ENCODE data around the gene CPD.
"Not testable (repeated sequence)": the region's sequence is repeated elsewhere in the genome, so short reads cannot be mapped to it uniquely, and the experiment has no call there.

The CPD gene

DNA sequence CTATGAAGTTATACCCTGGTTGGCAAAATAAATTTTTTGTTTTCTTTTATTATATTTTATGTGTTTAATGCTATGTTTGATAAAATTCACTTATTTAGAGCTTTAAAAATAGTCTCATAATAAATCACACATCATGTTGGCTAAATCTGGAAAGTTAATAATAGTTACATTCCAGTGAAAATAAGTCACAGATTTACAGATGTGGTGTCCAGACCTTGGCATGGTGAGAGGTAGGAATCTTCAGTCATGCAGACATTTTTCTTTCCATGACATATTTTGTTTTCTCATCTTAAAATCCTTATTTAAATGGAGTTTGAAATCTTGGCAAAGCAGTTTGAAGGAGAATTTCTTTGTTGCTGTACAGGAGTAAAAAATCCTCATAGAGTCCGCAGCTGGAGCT lies 50.4 kb downstream of the CPD start:
- ATAC-seq = no peak

DNA sequence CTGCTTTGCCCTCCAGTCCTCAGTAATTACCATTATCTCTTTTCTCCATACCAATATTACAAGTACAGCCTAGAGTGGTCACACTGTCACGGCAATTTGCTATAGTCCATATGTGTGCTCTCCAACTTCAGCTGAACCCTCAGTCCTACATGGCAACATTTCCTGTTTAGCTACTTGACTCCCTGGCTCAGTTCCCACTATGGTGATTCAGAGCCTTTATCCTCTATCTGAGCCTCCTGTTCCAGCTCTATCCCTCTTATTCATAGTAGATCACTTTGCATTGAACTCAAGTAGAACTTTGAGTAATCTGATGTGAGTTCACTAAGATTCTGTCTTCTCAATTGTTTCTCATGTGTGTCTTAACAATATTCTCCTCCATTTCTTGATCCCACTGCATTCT lies 54.8 kb downstream of the CPD start:
- ATAC-seq = no peak

- no peak for ATAC-seq
Measured at GRCh38 chr17:30436729-30437128, 58.0 kb downstream of the CPD start.

DNA sequence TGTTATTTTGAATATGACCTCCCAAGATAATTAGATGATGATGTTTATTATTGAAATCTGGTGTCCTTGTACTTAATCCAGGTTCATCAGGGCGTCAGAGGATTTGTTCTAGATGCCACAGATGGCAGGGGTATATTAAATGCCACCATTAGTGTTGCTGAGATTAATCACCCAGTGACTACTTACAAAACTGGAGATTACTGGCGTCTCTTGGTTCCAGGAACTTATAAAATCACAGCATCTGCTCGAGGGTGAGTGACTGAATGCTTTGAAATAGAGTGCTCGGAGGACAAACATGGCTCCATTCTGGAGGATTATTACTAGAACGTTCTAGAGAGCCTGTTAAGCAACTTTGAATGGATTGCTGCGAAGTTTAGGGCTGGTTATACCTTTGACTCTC lies 65.0 kb downstream of the CPD start:
- no peak for ATAC-seq

GRCh38 chr17:30446640-30447039 lies 67.9 kb downstream of the CPD start:
- ATAC-seq = not testable (repeated sequence)

- no peak for ATAC-seq
Measured at GRCh38 chr17:30449480-30449879, 70.8 kb downstream of the CPD start.

DNA sequence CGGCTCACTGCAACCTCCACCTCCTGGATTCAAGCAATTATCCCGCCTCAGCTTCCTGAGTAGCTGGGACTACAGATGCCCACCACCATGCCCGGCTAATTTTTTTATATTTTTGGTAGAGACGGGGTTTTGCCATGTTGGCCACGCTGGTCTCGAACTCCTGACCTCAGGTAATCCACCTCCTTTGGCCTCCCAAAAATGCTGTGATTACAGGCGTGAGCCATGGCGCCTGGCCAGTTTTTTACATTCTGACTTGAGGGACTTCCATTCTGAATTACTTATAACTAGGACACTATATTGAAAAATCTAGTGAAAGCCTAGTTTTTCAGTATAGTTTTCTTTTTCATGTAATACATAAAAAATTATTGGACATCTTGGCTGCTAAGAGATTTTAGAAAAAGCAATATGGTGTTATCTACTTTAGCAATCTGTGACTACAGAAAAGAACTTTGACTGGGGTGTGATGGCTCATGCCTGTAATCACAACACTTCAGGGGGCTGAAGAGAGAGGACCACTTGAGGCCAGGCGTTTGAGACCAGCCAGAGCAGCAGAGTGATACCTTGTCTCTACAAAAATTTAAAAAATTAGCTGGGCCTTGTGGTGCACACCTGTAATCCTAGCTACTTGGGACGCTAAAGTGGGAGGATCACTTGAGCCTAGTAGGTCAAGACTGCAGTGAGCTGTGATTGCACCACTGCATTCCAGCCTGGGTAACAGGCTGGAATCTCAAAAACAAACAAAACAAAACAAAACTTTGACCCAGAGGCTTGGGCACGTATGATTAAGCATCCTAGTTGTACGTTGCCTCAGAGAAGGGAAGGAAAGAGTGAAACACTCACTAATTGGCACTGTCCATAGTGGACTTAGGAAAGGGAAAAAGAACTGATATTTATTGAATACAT lies 71.6 kb downstream of the CPD start:
- ATAC-seq = no peak

DNA sequence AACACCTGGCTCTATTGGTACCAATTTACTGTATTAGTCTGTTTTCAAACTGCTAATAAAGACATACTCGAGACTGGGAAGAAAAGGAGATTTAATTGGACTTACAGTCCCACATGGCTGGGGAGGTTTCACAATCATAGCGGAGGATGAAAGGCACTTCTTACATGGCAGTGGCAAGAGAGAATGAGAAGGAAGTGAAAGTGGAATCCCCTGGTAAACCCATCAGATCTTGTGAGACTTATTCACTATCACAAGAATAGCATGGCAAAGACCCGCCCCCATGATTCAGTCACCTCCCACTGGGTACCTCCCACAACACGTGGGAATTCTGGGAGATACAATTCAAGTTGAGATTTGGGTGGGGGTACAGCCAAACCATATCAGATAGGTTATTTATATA lies 75.9 kb downstream of the CPD start:
- no peak for ATAC-seq

GRCh38 chr17:30458371-30458770 lies 79.6 kb downstream of the CPD start:
- no peak for ATAC-seq

- not testable (repeated sequence) for ATAC-seq
Measured at GRCh38 chr17:30458797-30459413, 80.2 kb downstream of the CPD start.

- ATAC-seq = no peak
Measured at GRCh38 chr17:30468465-30468864, 89.7 kb downstream of the CPD start.

DNA sequence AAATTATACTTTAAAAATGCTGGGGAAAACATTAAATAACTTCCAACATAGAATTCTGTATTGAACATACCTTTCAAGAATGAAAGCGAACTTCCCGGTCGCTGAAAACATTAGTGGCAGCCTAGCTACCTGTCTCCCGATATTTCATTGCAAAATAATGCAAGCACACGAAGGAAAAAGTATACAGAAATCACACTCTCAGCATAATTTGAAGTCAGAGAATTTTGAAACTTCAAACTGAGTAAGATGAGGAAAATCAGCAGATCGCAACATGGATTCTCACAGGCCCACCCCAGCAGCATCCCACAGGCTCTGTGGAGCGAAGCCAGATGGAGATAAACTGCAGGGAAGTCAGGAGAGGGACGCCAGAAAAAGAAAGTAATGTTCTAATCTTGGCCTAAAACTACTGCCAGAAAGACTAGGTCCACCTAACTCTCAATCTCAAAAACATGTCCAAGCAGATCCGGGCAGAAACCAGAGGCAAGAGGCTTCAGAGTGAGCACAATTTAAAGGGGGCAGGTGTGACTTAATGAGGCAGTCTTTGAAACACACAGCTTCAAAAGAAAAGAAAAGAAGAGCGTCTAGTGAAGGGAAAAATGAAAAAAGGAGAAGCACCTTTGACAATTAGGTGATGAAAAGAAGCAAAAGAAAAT lies 93.6 kb downstream of the CPD start:
- ATAC-seq = no peak

DNA sequence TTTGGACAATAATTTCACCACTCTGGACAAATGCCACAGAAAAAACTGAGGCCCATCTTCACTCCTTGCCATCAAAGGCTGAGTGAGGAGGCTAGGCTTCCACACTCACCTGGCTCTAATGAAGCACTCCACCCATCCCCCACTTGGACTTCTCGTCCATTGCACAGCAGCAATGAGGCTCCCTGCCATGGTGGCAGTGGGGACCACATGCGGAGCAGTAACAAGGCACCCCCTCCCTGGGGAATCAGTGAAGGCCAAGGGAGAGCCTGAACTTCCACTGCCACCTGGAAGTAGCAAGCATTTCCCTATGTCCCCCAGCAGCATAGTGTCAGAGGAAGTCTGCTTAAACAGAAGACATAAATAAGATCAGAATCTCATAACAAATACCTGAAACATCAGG lies 96.5 kb downstream of the CPD start:
- no peak for ATAC-seq

GRCh38 chr17:30476726-30477082 lies 98.0 kb downstream of the CPD start:
- peak in 1 of 2 donors; percentile 7 for ATAC-seq

DNA sequence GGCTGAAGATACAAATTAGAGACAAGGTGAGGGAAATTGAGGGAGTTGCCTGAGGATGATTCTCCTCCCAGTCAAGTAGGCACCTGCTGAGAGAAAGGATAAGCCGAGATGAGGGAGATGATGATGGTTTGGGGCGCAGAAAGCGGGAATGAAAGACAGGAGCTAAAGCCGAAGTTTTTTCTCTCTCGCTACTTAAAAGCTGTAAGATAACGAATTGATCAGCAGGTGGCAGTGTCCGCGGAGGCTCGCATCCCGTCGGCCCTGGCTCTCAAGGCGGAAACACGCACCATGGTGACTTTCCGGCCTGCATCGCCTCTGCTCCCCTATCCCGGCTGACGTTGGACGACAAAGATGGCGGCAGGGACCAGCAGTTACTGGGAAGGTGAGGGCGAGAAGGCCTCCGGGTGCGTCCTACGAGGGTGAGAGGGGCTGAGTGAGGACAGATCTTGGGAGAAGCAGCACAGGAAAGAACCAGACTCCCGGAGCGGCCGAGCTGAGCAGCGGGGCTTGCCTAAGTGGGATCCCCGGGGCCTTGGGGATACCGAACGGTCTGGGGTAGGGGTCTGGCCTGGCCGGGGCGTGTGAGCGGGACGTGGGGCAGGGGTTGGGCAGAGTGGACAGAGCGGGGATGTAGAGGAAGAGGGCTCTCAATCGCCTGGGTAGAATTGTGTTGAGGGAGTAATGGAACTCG lies 98.5 kb downstream of the CPD start, which contains the start of gene GOSR1:
GOSR1 (plus strand) TSS at position 326 of the 691 bp plus-strand sequence; CDS start at position 352, 26 bp downstream.
- ATAC-seq = peak; percentile 98 to 99

DNA sequence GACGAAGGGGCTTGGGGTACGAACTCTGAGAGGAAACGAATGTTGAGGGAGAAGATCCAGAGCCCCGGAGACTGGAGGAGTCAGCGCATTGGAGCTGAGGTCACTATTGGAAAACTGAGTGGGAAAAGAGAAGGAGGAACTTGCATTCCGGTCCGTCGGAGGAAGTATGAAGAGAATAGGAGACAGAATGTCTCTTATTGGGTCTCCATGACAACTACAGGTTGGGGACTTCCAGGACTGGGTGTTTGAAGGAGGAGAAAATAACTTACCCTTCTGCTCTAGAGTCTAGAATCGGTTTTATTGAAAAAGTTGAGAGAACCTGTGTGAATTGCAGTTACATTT lies 99.0 kb downstream of the CPD start:
- ATAC-seq = peak in 1 of 2 donors; percentile 31

DNA sequence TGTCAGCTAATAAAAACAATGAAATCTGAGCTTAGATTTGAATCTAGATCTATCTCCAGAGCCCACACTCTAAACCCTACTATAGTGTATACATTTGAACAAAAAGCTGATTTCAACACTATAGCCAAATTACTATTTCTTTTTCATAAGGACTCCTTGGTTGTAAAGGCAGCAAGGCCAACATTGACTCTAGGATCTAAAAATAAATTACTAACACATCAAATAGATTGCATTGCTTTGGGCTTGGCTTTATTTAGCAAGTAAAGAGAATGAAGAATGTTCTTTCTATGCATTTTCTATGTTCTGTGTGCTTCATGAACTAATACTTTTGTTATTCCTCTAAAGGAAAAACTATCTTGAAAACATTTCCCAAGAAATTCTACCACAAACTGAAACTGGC lies 103.8 kb downstream of the CPD start:
- no peak for ATAC-seq

- no peak for ATAC-seq
Measured at GRCh38 chr17:30483159-30483558, 104.4 kb downstream of the CPD start.

DNA sequence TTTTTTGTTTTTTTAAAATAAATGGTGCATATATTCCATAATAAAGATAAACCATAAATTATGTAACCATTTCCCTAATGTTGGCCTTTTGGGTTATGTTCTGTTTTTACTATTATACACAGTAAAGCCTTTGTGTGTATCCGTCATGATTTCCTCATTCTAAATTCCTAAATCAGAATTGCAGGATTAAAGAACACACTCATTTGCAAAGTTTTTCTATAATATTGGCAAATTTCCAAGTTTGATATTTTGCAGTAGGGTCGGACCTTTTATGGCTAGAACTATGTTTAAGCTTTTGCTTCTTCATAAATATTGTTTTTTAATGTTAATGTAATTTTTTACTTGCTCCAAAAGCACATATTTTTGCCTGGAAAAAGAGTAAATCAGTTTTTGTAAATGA lies 115.1 kb downstream of the CPD start:
- no peak for ATAC-seq

DNA sequence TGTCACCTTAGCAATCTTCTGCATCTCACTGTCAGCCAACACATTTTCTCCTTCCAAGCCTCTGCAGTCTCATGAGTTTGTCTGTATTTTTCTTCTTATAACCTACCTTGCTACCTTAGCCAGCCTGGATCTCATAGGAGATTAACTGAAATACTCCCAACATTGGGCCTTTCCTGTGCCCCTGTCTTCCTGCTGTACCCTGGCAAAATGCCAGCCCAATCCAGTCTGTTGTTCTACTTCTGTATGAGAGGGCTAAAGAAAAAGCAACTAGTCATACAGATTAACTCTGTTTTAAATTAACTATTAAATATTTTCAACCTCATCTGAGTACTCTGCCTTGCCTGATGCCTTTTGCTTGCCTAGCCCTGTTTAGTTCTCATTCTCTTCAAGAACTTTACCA lies 116.9 kb downstream of the CPD start:
- ATAC-seq = no peak

GRCh38 chr17:30503558-30503957 lies 124.8 kb downstream of the CPD start:
- ATAC-seq = no peak

GRCh38 chr17:30505868-30506417 lies 127.2 kb downstream of the CPD start:
- ATAC-seq = no peak

GRCh38 chr17:30506481-30506880 lies 127.8 kb downstream of the CPD start:
- no peak for ATAC-seq

Data from activated CD4-positive, CD25-positive, alpha-beta regulatory T cell treated with anti-CD3 and anti-CD28 coated beads, Interleukin-2, amount 50 U/mL, for 24 hours (primary cell).